ENCODE results near the gene DAGLB. TPM values are rescaled to one million over a fixed set of nuclear protein-coding genes. Genes with fewer than 3 reads are reported as not detected.

DAGLB gene
- total RNA-seq, 2 experiments from 2014 or later: 22.0 to 22.9 TPM

DNA sequence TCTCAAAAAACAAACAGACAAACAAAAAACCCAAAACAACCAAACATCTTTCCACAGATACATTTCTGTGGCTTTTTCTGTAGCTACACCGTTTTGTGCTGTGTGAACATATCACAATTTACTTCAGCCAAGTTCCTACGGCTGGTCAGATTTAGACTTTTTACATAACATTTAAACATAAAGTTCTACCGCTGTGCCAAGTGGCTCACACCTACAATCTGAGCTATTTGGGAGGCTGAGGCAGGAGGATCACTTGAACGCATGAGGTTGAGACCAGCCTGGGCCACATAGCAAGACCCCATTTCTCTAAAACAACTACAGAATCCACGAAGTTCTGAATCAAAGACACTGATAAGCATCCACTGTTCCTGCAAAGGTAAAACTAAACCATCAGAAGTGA is 30.3 kb downstream of the DAGLB start:
- H3K4me3 ChIP-seq (ENCODE audit: low read length): no peak overlapping the region
- H3K27me3 Mint-ChIP-seq: no peaks in the 10 kb centered on the region
- ATAC-seq (ENCODE audit: poor library complexity): no peak
- peaks cover 58% of the 10 kb centered on the region for H3K36me3 Mint-ChIP-seq (ENCODE audit: low read depth)
- H3K9me3 ChIP-seq (ENCODE audit: control insufficient read depth in 1 of 2, insufficient read depth in 1 of 2, low read length in 2 of 2): no peaks in the 10 kb centered on the region
- peaks cover 57% of the 10 kb centered on the region for H3K36me3 ChIP-seq (ENCODE audit: insufficient read depth, low read length)
- no peak overlapping the region for H3K4me3 Mint-ChIP-seq
- H3K4me1 Mint-ChIP-seq (ENCODE audit: low read depth): peaks cover under 1% of the 10 kb centered on the region
- H3K4me1 ChIP-seq (ENCODE audit: insufficient read depth, low read length): no peaks in the 10 kb centered on the region
- H3K27me3 ChIP-seq (ENCODE audit: control insufficient read depth in 1 of 2, insufficient read depth in 2 of 2, low read length in 2 of 2): no peaks in the 10 kb centered on the region
- ChIA-PET CTCF (no interaction called here), POLR2A (no interaction called here)
- H3K27ac ChIP-seq (ENCODE audit: low read depth in 1 of 2, low read length in 2 of 2): no peak overlapping the region
- no peaks in the 10 kb centered on the region for H3K9me3 Mint-ChIP-seq
- no peak overlapping the region for H3K27ac Mint-ChIP-seq
- TF ChIP-seq, protein P1, sequence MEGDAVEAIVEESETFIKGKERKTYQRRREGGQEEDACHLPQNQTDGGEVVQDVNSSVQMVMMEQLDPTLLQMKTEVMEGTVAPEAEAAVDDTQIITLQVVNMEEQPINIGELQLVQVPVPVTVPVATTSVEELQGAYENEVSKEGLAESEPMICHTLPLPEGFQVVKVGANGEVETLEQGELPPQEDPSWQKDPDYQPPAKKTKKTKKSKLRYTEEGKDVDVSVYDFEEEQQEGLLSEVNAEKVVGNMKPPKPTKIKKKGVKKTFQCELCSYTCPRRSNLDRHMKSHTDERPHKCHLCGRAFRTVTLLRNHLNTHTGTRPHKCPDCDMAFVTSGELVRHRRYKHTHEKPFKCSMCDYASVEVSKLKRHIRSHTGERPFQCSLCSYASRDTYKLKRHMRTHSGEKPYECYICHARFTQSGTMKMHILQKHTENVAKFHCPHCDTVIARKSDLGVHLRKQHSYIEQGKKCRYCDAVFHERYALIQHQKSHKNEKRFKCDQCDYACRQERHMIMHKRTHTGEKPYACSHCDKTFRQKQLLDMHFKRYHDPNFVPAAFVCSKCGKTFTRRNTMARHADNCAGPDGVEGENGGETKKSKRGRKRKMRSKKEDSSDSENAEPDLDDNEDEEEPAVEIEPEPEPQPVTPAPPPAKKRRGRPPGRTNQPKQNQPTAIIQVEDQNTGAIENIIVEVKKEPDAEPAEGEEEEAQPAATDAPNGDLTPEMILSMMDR (IDR thresholded peaks at IDR 0.05): no peak
- intact Hi-C loops (cut with DNase I, micrococcal nuclease): no loop called here
- DNase-seq: no peak

DNA sequence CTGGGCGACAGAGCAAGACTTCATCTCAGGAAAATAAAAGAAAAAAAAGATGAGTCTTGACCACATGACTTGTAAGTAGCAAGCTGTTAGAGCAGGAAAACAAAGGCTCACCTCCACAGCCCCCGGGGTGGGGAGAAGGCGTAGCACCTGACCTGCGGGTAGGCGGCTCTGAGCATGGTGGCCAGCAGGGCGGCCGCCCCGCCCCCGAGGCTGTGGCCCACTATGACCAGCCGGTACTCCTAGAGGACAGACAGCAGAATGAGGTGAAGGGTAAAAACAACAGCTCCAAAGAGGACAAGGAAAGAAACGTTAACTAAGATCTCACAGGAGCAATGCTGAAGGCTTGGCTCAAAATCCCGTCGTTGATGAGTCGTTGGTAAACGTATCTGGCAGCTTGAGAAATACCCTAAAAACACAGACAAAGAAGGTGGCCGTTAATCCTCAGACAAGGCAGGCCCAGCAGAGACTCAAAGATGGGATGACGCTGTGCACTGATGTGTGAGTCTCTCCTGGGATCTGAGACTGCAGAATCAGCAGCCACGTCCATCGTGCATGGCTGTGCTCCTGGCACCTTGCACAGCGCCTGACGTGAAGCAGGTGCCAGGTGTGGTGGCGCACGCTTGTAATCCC is 31.1 kb downstream of the DAGLB start:
- intact Hi-C loops (cut with DNase I, micrococcal nuclease): no loop called here
- no peak overlapping the region for H3K27ac ChIP-seq (ENCODE audit: low read depth in 1 of 2, low read length in 2 of 2)
- DNase-seq (no peak), ATAC-seq (ENCODE audit: poor library complexity) (no peak)
- H3K27me3 ChIP-seq (ENCODE audit: control insufficient read depth in 1 of 2, insufficient read depth in 2 of 2, low read length in 2 of 2): no peaks in the 10 kb centered on the region
- ChIA-PET CTCF (no interaction called here), POLR2A (no interaction called here)
- H3K4me1 ChIP-seq (ENCODE audit: insufficient read depth, low read length): no peaks in the 10 kb centered on the region
- Mint-ChIP-seq H3K36me3 (ENCODE audit: low read depth) (peaks cover 65% of the 10 kb centered on the region), H3K9me3 (no peaks in the 10 kb centered on the region), H3K4me1 (ENCODE audit: low read depth) (no peaks in the 10 kb centered on the region), H3K27me3 (no peaks in the 10 kb centered on the region), H3K4me3 (no peak overlapping the region), H3K27ac (no peak overlapping the region)
- peaks cover 57% of the 10 kb centered on the region for H3K36me3 ChIP-seq (ENCODE audit: insufficient read depth, low read length)
- TF ChIP-seq, protein P1 (IDR thresholded peaks at IDR 0.05): no peak
- no peak overlapping the region for H3K4me3 ChIP-seq (ENCODE audit: low read length)
- no peaks in the 10 kb centered on the region for H3K9me3 ChIP-seq (ENCODE audit: control insufficient read depth in 1 of 2, insufficient read depth in 1 of 2, low read length in 2 of 2)

DNA sequence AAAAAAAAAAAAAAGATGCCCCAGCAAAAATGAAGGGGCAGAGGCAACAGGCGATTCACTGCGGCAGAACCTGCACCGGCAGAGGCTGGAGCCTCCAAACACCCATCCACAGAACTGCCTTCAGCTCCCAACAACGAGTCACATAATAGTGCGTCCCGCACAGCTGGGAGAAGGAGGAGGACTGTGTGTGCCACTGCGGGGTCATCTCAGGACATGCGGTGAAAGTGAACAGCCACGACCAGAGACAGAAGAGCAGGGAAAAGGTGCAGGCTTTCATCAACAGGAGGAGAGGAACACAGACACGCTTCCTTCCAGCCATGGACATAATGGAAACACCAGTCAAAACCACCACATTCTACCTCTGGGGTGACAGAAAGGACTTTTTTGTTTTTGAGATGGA is 34.1 kb downstream of the DAGLB start:
- intact Hi-C loops (cut with DNase I, micrococcal nuclease): no loop called here
- no peaks in the 10 kb centered on the region for H3K4me1 Mint-ChIP-seq (ENCODE audit: low read depth)
- no peak overlapping the region for H3K4me3 ChIP-seq (ENCODE audit: low read length)
- peaks cover 74% of the 10 kb centered on the region for H3K36me3 Mint-ChIP-seq (ENCODE audit: low read depth)
- TF ChIP-seq, protein P1 (IDR thresholded peaks at IDR 0.05): no peak
- no peak overlapping the region for H3K27ac ChIP-seq (ENCODE audit: low read depth in 1 of 2, low read length in 2 of 2)
- no peak for ATAC-seq (ENCODE audit: poor library complexity)
- POLR2A ChIA-PET: no interaction called here
- DNase-seq: no peak
- H3K4me1 ChIP-seq (ENCODE audit: insufficient read depth, low read length): no peaks in the 10 kb centered on the region
- H3K9me3 ChIP-seq (ENCODE audit: control insufficient read depth in 1 of 2, insufficient read depth in 1 of 2, low read length in 2 of 2): no peaks in the 10 kb centered on the region
- H3K9me3 Mint-ChIP-seq: no peaks in the 10 kb centered on the region
- H3K27me3 Mint-ChIP-seq: no peaks in the 10 kb centered on the region
- no peaks in the 10 kb centered on the region for H3K27me3 ChIP-seq (ENCODE audit: control insufficient read depth in 1 of 2, insufficient read depth in 2 of 2, low read length in 2 of 2)
- peaks cover 72% of the 10 kb centered on the region for H3K36me3 ChIP-seq (ENCODE audit: insufficient read depth, low read length)
- no peak overlapping the region for H3K27ac Mint-ChIP-seq
- CTCF ChIA-PET: no interaction called here
- no peak overlapping the region for H3K4me3 Mint-ChIP-seq
